NCI-H2081 (cell line): ENCODE results near the gene GMEB1.
"Not testable (repeated sequence)": the region's sequence is repeated elsewhere in the genome, so short reads cannot be mapped to it uniquely, and the experiment has no call there.

Experiments
- DNase-seq, 2 experiments: peaks; one replicate each; lab custom pipeline; 2025; lab: John Stamatoyannopoulos, UW

The GMEB1 gene

GRCh38 chr1:28672971-28673370 is 4.4 kb downstream of the GMEB1 start:
- not testable (repeated sequence) for DNase-seq

GRCh38 chr1:28675924-28676257 is 7.3 kb downstream of the GMEB1 start:
- DNase-seq: no peak

GRCh38 chr1:28680151-28680550 is 11.6 kb downstream of the GMEB1 start:
- no peak for DNase-seq

GRCh38 chr1:28682840-28683239 is 14.3 kb downstream of the GMEB1 start:
- no peak for DNase-seq

- no peak for DNase-seq
Observed at GRCh38 chr1:28684937-28685336, 16.4 kb downstream of the GMEB1 start.

- DNase-seq: not testable (repeated sequence)
Observed at GRCh38 chr1:28691627-28692026, 23.0 kb downstream of the GMEB1 start.

GRCh38 chr1:28703629-28704028 is 35.0 kb downstream of the GMEB1 start:
- DNase-seq: no peak

- no peak for DNase-seq
Observed at GRCh38 chr1:28716336-28716735, 47.8 kb downstream of the GMEB1 start.

GRCh38 chr1:28718166-28718565 is 49.6 kb downstream of the GMEB1 start:
- DNase-seq: no peak

GRCh38 chr1:28718586-28719331 is 50.2 kb downstream of the GMEB1 start:
- no peak for DNase-seq

- no peak for DNase-seq
Observed at GRCh38 chr1:28719332-28719619, 50.7 kb downstream of the GMEB1 start.

- DNase-seq: no peak
Observed at GRCh38 chr1:28720376-28720775, 51.8 kb downstream of the GMEB1 start.

GRCh38 chr1:28721927-28722326 is 53.3 kb downstream of the GMEB1 start:
- not testable (repeated sequence) for DNase-seq

GRCh38 chr1:28725365-28725764 is 56.8 kb downstream of the GMEB1 start:
- not testable (repeated sequence) for DNase-seq

- DNase-seq: no peak
Observed at GRCh38 chr1:28735961-28736449, 67.4 kb downstream of the GMEB1 start.

- peak; percentile 98 for DNase-seq
Observed at GRCh38 chr1:28736450-28737306, 68.1 kb downstream of the GMEB1 start, which contains the start of gene YTHDF2. Gene YTHDF2 (plus strand): TSS chr1:28736940. CDS start chr1:28737121, 181 bp downstream.

GRCh38 chr1:28737307-28738132 is 68.9 kb downstream of the GMEB1 start:
- peak; percentile 53 to 73 for DNase-seq

- DNase-seq: no peak
Observed at GRCh38 chr1:28740118-28740517, 71.5 kb downstream of the GMEB1 start.

- no peak for DNase-seq
Observed at GRCh38 chr1:28744184-28744583, 75.6 kb downstream of the GMEB1 start.

GRCh38 chr1:28745653-28746173 is 77.1 kb downstream of the GMEB1 start:
- no peak for DNase-seq

GRCh38 chr1:28750330-28750729 is 81.7 kb downstream of the GMEB1 start:
- DNase-seq: no peak

GRCh38 chr1:28750771-28751294 is 82.2 kb downstream of the GMEB1 start:
- not testable (repeated sequence) for DNase-seq
